Brain pericyte (primary cell): ENCODE measurements around the gene STX18.
"Not testable (repeated sequence)": the region's sequence is repeated elsewhere in the genome, so short reads cannot be mapped to it uniquely, and the experiment has no call there.

ENCODE experiments used
- DNase-seq: peaks from one replicate; pipeline ENCODE4 v3.0.0-alpha.2; 2012; ENCODE audit warnings: low read depth, low spot score

Gene STX18

DNA sequence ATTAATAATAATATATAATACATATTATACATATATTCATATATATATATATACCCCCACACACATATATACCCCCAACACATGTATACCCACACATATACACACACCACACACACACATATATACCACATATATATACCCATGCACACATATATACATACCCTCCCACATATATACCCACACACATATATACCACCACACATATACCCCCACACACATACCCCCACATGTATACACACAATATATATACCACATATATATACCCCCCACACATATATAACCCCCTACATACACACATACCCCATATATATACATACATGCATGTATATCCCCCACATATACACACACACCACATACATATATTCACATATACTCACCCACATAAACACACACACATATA is 103.0 kb downstream of the STX18 start:
- DNase-seq: no peak

DNA sequence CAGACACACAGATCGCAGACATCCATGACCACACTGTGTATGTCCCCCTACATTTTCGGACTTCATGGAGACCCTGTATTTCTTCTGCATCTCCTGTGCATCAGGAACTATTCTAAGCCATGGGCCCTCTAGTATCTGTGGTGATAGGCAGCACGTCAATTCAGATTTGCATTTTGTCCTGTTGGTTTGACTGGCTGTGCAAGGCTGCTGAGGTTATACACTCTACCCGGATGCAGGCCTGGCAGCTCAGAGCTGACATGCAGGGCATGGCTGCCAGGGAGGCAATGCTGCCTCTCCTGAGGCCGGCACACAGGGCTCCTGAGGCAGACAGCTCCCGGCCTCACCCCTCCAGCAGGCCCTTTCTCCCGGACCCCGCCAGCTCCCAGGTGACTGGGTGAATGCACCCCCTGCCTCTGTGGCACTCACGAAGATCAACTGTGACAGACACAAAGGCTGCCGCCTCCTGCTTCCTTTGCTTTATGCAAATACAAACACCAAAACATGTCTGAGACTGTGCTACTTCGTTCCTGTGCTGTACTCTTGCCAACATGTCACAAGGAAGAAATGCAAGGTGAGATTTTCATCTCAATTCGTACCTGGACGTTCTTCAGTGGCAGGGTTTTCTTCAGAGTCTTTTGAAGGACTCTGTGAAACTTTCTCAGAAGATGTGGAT is 103.9 kb downstream of the STX18 start:
- no peak for DNase-seq

DNA sequence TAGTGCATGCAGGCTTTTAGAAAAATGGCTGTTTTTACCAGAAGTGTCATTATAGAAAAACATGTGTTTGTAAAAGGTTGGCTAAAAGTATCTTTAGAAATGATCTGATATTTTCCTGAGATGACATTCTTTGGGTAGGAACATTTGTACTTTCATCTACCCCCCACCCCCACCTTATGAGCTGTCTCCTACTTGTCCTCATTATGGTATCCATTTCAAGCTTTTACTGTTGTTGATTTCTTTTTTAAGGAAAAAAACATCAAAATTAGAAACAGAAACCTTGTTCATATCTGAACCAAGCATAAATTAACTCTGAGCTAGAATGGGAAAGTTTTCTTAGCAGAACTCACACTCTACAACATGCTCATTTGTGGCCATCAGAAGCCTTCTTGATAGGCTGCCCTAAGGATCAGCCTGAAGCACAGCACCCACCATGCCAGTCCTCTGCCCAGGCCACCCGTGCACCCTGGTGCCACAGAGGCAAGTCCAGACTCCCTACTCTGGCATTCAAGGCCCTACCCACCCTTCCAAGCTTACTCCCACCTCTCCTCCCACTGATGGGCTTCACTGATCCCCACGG is 105.5 kb downstream of the STX18 start:
- no peak for DNase-seq

DNA sequence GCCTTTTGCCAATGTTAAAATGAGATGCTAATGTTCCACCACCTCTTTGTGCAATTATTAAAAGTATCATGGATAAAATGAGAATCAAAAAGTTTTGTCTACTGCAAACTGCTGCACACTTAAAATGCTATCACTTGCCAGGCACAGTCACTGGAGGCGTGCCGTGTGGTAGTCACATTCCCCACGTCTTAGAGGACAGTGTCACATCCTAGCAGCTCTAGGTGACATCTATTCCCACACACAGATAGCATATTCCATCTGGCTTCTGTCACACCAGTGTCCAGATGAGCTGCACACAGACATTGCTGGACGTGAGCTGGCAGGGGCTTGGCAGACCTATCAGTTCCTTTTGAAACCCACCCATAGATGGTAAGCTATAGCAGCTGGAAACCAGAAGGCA is 107.9 kb downstream of the STX18 start:
- no peak for DNase-seq

DNA sequence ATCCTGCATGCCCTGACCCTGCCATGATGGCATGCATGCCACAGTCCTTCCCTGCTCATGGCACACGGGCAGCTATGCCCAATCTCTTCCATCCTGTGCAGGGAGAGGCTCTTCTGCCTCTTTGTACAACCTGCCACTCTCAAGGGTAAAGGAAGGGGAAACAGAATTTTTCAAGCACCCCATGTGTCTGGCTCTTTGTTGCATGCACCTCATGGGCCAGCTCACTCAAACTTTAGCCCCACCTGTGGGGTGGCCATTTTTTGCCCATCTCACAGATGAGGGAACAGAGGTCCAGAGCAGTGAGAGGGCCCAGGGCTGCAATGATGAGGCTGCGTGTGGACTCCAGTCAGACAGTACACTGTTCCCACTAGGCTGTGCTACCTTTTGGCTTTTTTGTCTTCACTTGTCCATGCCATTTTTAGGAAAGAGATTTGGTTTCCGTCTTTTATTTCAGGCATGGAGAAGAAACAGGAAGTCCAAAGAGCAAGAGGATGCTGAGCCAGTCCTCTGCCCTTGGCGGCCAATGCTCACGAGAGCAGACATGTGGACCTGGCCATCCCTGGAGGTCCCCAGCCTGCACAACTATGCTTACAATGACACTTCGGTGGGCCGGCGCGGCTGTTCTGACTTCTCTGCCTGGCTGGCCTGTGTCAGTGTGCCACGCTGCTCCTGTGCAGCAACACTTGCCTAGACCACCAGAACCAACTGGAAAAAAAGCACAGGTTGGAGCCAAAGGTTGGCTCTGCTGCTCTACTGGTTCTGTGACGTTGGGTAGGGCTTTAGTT is 109.3 kb downstream of the STX18 start:
- DNase-seq: no peak

DNA sequence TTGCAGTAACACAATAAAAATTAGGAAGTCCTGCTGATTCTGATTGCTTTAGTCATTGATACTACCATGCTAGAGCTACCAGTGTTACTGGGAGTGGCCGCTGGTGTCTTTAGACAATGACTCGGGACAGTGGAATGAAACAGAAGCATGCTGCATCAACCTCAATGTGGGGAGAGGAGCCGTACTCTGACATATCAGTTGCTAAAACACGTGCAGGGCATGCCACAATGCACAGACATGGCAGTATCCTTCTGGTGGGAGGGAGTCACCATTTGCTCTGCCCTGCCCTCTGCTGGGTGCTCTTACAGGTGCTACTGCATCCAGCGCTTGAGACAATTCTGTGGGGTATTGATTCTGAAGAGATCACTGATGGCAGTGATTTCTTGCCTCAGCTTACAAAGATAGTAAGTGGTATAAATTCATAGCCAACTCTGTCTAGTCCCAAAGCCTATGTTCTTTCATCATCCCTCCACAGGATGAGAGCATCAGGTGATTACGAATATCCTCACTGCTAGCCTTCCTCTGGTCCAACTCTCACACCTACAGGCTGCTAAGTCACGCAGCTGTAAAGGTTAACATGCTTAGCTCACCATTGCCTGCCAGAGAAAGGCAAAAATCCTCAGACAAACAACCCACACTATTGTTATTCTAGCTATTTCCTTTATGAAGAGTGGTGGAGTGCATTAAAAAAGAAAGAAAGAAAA is 111.2 kb downstream of the STX18 start:
- DNase-seq: no peak

DNA sequence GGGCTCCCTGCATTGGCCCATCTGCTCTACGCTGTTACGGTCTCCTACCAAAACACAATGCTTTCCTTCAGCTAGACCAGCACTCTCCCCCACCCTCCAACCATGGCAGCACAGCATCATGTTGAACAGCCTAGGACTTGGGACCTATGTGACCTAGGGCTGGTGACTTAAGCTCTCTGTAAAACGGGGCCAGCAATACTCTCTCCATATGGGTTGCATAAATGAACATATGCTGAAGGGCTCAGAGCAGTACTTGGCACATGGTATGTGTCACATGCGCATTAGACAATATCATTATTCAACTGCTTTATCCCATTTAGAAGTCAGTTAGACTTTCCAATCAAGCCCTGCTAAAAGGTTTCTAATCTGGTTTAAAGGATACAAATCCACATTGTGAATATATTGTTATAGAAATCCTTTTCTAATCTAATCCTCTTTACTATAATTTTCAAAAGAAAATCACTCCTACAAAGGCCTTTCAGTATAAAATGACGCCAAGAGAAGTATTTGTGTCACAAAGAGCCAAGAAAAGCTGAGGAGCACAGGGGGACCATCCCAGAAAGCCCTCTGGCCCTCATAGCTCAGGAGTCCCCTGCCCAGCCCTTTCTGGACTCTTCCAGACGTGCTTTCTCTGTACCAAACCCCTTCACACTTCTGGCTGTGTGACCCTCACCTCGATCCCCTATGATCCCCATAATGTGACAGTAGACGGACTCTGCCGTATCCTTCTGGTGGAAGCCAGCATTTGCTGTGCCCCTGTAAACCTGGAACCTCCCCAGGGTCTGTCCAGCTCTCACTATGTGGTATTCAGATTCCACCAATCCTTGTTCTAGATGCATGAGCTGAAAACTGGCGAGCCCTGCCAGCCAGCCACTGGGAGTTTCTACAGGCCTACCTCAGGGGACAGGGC is 112.6 kb downstream of the STX18 start:
- DNase-seq: no peak

DNA sequence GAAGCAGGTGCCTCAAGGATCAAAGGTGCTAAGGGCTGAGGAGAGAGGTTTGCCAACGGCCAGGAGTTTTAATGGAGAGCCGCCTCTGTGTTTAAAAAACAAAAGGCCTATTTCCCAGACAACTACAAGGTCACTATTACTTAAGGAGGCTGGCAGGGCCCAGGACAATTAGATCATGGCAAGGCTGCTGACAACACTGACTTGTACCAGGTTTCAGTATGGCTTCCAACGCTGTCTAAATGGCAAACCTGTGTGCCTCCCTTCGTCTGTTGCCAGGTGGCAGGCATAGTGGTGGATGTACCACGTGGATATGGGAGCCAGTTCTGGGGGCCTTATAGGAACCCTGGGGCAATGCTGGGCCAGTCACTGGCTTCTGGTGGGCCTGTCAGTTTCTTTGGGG is 114.0 kb downstream of the STX18 start:
- DNase-seq: no peak

DNA sequence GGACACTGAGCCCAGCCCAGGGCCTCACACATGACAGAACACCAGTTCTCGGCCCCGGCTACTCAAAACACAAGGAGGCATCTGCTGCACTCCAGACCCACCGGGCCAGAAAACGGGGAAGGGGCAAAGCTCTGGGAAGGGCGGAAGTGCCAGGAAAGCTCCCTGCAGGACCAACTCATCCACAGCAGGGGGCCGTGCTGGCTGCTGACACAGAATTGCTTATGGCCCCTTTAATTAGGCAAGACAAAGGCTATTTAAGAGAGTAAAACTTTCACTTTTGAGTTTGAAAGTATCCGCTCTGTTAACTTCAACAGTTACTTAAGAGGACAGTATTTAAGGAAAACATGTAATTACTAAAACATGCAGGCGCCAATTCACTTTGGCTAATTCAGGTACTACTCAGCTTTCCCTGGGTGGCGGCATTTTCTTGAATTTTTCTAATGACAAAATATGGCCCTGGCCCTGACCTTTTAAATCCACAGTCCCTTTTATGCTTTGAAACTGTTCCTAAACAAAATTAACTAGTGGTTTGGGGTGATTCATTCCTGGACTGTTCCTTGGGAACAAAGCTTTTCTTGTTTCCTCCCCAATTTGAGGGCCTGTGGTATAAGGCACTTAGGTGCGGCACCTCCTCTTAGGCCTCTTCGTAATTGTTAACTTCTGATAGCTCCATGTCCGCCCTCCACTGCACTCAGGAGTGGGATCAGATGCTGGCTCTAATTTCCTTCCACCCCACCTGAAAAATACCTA is 114.6 kb downstream of the STX18 start:
- DNase-seq: no peak

DNA sequence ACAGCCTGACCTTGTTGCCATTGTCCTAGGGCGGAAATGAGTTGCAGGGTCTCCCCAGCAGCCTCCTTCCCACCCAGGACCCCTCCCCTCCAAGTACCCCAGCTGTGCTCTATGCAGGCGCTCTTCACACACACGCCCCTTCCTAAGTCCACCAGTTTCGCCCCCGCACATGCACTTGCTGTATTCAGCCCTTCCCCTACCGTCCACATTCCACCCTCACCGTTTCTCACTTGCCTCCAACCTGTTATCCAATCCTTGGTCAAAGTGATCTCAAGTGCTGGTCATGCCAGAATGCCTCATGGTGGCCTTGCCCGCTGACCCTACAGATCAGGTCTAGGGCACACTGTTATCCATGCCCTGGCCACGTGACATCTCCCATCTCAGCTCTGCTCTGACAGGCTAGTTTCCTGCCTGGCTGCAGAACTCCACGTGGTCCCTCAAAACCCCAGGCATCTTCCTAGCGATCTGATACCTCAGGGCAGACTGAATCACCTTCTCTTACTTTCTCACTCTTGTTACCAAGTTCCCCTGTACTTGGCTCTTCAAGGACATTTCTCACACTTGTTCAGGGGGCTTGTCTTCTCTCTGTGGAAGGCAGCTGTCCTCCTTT is 115.2 kb downstream of the STX18 start:
- DNase-seq: no peak

DNA sequence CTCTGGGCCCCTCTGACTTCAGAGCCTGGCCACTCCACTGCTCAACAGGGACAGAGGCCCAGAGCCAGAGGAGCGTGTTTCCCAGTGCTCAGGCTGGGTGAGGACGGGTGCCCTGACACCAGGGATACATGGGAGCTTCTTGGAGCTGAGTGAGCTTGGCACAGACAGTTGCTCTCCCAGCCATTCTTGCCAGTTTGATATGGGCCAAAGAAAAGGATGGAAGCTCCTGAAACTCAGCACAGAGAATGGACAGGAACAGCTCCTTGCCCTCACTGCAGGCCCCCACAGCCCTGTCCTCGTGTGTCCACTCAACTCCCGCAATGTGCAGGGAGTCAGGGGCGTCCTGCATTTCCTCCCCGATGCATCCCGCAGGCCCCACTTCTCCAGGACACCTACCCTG is 116.2 kb downstream of the STX18 start:
- DNase-seq: no peak

DNA sequence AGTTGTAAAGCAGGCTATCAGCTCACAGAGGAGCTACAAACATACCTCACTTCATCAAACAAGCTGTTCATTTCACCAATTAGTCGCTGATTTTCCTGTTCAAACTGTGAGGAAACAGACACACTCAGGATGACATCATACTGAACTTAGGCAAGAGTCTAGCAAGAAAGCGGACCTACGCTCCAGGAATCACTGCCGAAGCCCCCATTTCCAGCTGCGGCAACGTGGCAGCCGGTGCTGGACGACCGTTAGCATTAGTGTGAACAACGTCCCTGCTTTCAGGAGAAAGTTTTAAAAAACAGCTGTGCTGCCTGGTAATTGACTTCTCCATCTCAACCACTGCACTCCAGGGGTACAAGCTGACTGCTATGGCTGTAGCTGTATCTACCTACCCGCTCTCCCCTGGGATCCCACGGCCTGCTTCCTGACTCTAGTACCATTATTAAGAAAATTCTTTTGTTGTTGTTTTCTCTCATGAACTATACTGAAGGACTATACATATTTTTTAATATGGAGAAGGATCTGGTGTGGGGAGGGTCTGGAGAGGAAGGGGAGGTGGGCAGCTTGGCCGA is 116.6 kb downstream of the STX18 start:
- DNase-seq: no peak

DNA sequence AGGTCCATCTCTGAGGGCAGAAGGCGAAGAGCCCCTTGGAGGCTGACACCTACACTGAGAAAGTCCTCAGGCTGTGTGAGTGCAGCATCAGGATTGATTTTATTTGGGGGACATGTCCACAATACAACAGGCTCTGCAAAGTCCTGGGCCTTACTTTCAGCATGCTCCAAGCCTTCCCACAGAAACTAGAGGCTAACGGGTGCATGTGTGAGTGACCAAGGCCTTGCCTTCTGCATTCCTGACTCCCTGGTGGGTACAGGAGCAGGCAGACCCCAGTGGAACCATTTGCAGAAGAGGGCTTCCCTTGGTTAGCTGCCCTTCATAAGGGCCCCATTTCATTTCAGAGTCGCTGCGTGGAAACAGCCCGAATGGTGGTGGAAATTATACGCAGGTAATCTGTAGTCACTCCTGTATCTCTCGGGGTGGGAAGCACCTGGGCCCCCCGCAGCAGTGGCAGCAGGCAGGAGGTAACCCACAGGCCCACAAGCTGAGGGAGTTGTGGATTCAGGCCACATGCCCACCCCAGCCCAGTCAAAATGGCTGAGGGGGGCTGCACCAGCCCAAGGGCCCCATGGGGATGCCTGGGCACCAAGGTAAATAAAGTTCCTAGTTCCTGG is 117.2 kb downstream of the STX18 start:
- DNase-seq: no peak

DNA sequence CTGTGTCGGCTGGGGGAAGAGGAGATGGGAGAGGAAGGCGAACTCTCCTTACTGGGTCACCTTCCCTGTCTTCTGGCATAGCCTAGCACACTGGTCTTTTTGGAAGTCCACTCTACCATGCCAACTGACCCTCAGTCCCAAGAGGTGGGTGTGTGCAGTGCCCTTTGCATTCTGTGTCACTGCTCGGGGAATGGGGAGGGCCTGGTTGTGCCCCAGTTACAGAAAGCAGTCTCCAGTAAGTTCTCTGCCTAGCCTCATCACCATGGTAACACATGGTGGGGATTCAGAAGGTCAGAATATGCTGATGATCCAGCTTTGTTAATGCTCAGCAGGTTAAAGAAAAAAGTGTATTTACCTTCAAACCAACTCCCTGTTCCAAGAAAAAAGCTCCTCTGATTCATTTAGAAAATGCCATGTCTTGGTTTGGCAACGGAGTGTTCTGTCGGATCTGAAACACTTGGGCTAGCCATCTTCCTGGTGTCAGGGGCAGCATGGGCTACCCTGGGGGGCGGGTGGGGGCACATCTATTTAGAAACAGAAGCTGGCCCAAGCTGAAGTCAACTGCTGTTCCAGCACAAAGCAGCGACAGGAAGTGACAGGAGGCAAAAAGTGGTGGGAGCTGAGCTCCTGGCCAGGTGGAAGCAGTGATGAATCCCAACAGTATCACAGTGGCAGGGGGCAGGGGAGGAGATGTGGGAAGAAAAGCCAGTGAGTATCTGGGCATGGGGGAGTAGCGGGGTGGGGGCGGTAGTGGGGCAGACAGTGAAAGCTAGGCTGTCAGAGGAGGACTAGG is 117.9 kb downstream of the STX18 start:
- no peak for DNase-seq

DNA sequence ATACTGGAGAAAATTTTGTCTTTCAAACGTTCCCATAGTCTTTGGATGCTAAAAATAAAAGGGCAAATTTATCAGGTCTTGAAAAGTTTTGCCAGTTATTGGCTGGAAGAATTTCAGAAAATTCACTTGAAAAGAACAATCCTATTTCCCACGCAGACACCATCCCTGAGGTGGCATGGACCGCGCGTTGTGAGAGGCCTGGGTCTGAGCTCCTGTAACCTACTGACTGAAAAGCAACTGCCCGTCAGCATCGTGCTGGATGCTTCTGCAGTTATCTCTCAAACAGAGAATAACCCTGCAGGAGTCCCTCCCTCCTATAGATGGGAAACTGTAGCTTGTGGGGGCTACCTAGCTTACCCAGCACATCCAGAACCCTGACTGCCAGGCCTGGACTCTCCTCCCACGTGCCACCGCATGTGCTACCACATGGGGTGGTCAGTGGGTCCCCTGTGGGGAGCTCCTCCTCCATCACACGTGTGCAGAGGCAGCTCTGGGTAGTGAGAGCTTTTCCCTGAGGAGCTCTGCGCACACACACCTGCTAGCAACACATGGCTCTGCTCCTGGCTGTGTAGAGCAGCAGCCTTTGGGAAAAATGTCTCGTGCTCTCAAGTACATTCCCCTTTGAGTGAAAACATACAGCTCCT is 118.9 kb downstream of the STX18 start:
- DNase-seq: no peak

DNA sequence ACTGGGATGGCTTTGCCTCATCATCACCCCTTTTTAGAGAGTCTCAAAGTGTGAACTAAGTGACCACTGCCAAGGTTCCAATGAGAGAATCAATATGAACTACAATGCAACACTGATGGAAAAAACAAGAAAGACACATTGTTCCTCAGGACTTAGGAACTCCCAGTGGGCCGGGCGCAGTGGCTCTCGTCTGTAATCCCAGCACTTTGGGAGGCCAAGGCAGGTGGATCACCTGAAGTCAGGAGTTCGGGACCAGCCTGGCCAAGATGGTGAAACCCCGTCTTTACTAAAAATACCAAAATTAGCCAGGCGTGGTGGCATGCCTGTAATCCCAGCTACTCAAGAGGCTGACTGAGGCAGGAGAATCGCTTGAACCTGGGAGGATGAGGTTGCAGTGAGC is 119.7 kb downstream of the STX18 start:
- not testable (repeated sequence) for DNase-seq

DNA sequence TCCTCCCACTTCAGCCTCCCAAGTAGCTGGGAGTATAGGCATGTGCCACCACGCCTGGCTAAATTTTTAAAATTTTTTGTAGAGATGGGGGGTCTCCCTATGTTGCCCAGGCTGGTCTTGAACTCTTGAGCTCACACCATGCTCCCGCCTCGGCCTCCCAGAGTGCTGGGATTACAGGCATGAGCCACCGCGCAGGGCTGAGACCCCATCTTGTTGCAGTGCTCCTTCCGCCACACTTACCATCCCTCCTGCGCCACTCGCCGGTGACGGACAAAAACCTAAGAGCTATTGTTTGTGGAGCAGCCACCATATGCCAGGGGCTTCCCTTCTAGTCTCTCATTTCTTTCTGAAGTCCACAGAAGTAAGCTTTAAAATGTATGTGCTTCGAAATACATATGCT is 120.5 kb downstream of the STX18 start:
- DNase-seq: no peak

DNA sequence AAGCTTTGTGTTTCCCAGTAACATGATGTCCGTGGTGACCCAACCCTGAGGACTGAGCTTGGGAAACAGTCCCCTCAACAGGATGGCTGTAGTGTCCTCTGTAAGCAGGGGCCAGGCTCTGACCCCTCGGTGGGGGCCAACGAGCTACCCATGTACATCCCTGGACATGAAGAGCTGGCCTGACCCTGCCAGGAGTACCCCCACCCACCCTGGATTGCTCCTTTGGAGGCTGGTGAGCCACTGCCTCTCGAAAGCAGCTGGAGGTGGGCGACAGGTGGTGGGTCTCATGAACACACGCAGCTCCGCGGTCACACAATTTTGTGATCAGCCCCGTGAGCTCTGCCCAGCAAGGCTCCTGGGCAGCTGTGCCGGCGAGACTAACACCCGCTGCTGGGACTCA is 121.4 kb downstream of the STX18 start:
- DNase-seq: no peak
